ENCODE measurements around the gene FOXP1. TPM values are rescaled to one million over a fixed set of nuclear protein-coding genes. Genes with fewer than 3 reads are reported as not detected.

The FOXP1 gene
- total and polyA plus RNA-seq, 2 of the 8 experiments (the other 6 are each of a cell fraction or from before 2014, with no cell fraction given): 13.9 to 25.4 TPM

- Histone ChIP-seq H3K36me3 (ENCODE audit: control insufficient read depth in 2 of 4, insufficient read depth in 4 of 4, low read length in 3 of 4) (no peaks in the 10 kb centered on the region), H3K4me2 (ENCODE audit: insufficient read depth in 1 of 2, low read depth in 2 of 2, low read length in 2 of 2) (no peak overlapping the region), H4K5ac (ENCODE audit: insufficient read length, low read depth, low read length) (no peak overlapping the region), H3K4ac (replicated peaks; ENCODE audit: insufficient read length, low read depth, low read length) (no peak overlapping the region), H3K4me3 (ENCODE audit: extremely low read depth in 1 of 4, insufficient read depth in 2 of 4, low read depth in 3 of 4, low read length in 4 of 4) (no peak overlapping the region), H2BK120ac (replicated peaks; ENCODE audit: low read depth, low read length) (no peak overlapping the region), H2AFZ (ENCODE audit: low read length) (no peak overlapping the region), H2BK20ac (ENCODE audit: low read length) (no peak overlapping the region), H3K18ac (ENCODE audit: extremely low read depth, low read length) (no peak overlapping the region), H2BK5ac (ENCODE audit: low read depth, low read length) (no peak overlapping the region), H2BK15ac (ENCODE audit: low read length) (no peak overlapping the region), H2BK12ac (ENCODE audit: low read depth, low read length) (no peak overlapping the region), H3K27me3 (replicated peaks in 1 of 4; ENCODE audit: control insufficient read depth in 3 of 4, extremely low read depth in 1 of 4, insufficient read depth in 3 of 4, low read length in 3 of 4) (peaks cover 0 to 1% (median 0%) of the 10 kb centered on the region in 4 experiments; a peak in 2 of 7 replicates), H3K23ac (ENCODE audit: insufficient read length) (no peak overlapping the region), H3K9me3 (ENCODE audit: insufficient read depth in 2 of 2, low read depth in 1 of 2, low read length in 1 of 2) (no peaks in the 10 kb centered on the region), H3K23me2 (ENCODE audit: low read depth, low read length) (no peaks in the 10 kb centered on the region), H3K4me1 (replicated peaks in 1 of 4; ENCODE audit: control insufficient read depth in 3 of 4, insufficient read depth in 4 of 4, low read length in 3 of 4) (peaks cover 4 to 26% (median 16%) of the 10 kb centered on the region in 4 experiments; a peak in 6 of 7 replicates), H3K79me2 (ENCODE audit: control insufficient read depth in 1 of 2, insufficient read depth in 2 of 2, low read length in 2 of 2) (no peaks in the 10 kb centered on the region), H3K27ac (ENCODE audit: low read depth, low read length) (no peak overlapping the region), H3K9ac (replicated peaks in 1 of 4; ENCODE audit: extremely low read depth in 1 of 4, low read depth in 3 of 4, low read length in 3 of 4) (no peak overlapping the region), H2AK5ac (ENCODE audit: low read depth, low read length) (no peak overlapping the region), H4K20me1 (replicated peaks in 1 of 2; ENCODE audit: control insufficient read depth in 1 of 2, insufficient read depth in 2 of 2, low read length in 2 of 2) (no peaks in the 10 kb centered on the region), H4K8ac (ENCODE audit: extremely low read depth, insufficient read depth, low read length) (no peak overlapping the region), H3K14ac (ENCODE audit: insufficient read length) (no peak overlapping the region), H4K91ac (replicated peaks; ENCODE audit: insufficient read length, low read length) (no peak overlapping the region), H3K56ac (replicated peaks; ENCODE audit: insufficient read length, low read depth, low read length) (no peak overlapping the region), H3K79me1 (ENCODE audit: low read depth, low read length) (peaks cover 3% of the 10 kb centered on the region)
- CTCF ChIA-PET (ENCODE audit: partially characterized antibody): interaction anchor here (1.1 kb wide), 1 partner anchor 114 kb away, joined by 3 read pairs; no protein-coding TSS in a partner anchor
- WGBS, 2 experiments (ENCODE audit: extremely low coverage in 1 of 2, insufficient coverage in 1 of 2, insufficient read length in 1 of 2, insufficient replicate concordance in 2 of 2, low coverage in 1 of 2, low lambda C conversion rate in 2 of 2, missing lambda C conversion rate in 1 of 2): 85% methylated on average over 2 of the region's 2 CpGs; no CpG with 5 or more reads in 1 of the 2 experiments
- TF ChIP-seq ZNF274 (IDR thresholded peaks at IDR 0.05; ENCODE audit: borderline replicate concordance, extremely low read depth, low read length) (no peak), SP4 (IDR thresholded peaks at IDR 0.05; ENCODE audit: low read length) (no peak), SUZ12 (IDR thresholded peaks at IDR 0.05; ENCODE audit: low read length) (no peak), KDM1A (IDR thresholded peaks at IDR 0.05; ENCODE audit: borderline replicate concordance, low read length) (no peak), CBX5 (IDR thresholded peaks at IDR 0.05; ENCODE audit: low read depth, low read length) (no peak), EGR1 (IDR thresholded peaks at IDR 0.05; ENCODE audit: borderline replicate concordance, low read depth, low read length) (no peak), MAFK (IDR thresholded peaks at IDR 0.05; ENCODE audit: low read depth, low read length) (no peak)
- DNase-seq (ENCODE audit: low read depth in 1 of 2, low spot score in 2 of 2) (no peak), FAIRE-seq (no peak)
- POLR2A ChIA-PET (ENCODE audit: partially characterized antibody): interaction anchor here (0.6 kb wide), 1 partner anchor 9 kb away, joined by 3 read pairs; no protein-coding TSS in a partner anchor
Measured at GRCh38 chr3:71136276-71136675, 447.3 kb downstream of the FOXP1 start.

Data from H1 (cell line).